DND-41 (cell line): ENCODE measurements around the gene PTK6.

Experiments
- CTCF ChIP-seq: IDR thresholded peaks from 2 replicates; pipeline ENCODE4 v1.5.1; 2012; ENCODE audit warnings: borderline replicate concordance, low read length, moderate library complexity, mild to moderate bottlenecking; ENCODE audit not compliant: poor library complexity, severe bottlenecking; ENCODE audit errors: extremely low read depth
- EZH2 ChIP-seq: IDR thresholded peaks from 3 replicates; pipeline ENCODE4 v1.6.1; 2012; ENCODE audit warnings: borderline replicate concordance, low read depth, mild to moderate bottlenecking, moderate library complexity, low read length, inconsistent platforms; ENCODE audit not compliant: severe bottlenecking

- TF ChIP-seq CTCF (no peak), EZH2 (no peak)
These were observed 10.7 kb upstream of the PTK6 start, which contains the start of gene SRMS for GRCh38 chr20:63547725-63548480.
